Erythroblast (primary cell): ENCODE data around the gene ANKRD44.

Experiments
- GATA1 ChIP-seq: IDR thresholded peaks from 2 replicates; pipeline ENCODE4 v1.6.1; 2011; ENCODE audit warnings: low read depth, mild to moderate bottlenecking, control low read depth, low read length, moderate library complexity
- POLR2A ChIP-seq: IDR thresholded peaks from 2 replicates; pipeline ENCODE4 v1.6.1; 2011; ENCODE audit warnings: mild to moderate bottlenecking, low read length

DNA sequence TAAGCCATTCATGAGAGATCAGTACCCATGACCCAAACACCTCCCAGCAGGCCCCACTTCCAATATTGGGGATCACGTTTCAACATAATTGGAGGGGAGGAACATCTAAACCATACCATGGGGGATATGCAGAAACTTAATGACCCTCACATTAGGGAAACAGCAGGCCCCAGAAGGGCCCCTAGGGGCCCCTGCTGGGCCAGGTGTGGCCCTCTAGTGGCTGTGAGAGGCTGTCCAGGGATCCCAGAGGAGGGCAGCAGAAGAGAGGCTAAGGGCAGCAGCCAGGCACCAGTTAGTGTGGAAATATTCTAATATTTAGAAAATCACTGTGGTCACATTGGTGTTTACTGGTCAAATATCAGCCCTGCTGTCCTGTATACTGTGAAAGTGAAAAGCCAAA lies 49.3 kb upstream of the ANKRD44 start:
- no peak for TF ChIP-seq POLR2A
- no peak for TF ChIP-seq GATA1
